PC-3 (cell line): Measurements from ENCODE around the gene CSTPP1.

Source experiments
- EZH2phosphoT487 ChIP-seq: fragments of 300-600 bp; sonication (generic); IDR thresholded peaks from 2 replicates; pipeline ENCODE4 v1.6.1; 2018; ENCODE audit warnings: mild to moderate bottlenecking, antibody characterized with exemption, low read length, borderline replicate concordance
- TF ChIP-seq, protein P1 (sequence below): fragments of 300-600 bp; sonication (generic); conservative IDR thresholded peaks from 2 replicates; pipeline ENCODE4 v1.5.1; 2017; ENCODE audit warnings: antibody characterized with exemption, low read depth, mild to moderate bottlenecking, low read length

DNA sequence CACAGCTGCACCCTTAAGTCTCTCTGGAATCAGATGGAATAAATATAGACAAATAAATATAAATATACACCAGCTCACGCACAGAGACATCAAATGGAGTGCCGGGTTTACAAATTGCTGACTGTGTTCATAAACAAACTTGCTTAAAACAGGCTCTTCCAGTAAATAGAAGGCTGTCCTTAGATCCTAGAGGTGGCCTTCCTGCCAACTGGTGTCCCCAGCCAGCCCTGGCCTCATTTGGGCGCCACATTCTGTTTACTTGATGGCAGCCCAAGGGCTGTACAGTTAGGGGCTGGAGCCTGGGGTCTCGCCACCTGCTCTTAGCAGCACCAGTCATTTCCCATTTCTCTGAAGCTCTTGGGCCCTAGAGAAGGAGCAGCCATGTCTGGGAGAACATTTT lies 219.3 kb downstream of the CSTPP1 start:
- TF ChIP-seq, protein P1, sequence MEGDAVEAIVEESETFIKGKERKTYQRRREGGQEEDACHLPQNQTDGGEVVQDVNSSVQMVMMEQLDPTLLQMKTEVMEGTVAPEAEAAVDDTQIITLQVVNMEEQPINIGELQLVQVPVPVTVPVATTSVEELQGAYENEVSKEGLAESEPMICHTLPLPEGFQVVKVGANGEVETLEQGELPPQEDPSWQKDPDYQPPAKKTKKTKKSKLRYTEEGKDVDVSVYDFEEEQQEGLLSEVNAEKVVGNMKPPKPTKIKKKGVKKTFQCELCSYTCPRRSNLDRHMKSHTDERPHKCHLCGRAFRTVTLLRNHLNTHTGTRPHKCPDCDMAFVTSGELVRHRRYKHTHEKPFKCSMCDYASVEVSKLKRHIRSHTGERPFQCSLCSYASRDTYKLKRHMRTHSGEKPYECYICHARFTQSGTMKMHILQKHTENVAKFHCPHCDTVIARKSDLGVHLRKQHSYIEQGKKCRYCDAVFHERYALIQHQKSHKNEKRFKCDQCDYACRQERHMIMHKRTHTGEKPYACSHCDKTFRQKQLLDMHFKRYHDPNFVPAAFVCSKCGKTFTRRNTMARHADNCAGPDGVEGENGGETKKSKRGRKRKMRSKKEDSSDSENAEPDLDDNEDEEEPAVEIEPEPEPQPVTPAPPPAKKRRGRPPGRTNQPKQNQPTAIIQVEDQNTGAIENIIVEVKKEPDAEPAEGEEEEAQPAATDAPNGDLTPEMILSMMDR, result no peak
- TF ChIP-seq EZH2phosphoT487, result no peak
